HG02610 (cell line): ENCODE results near the gene PTCD3.
A peak's percentile ranks its signal among the peaks of the same experiment; 100 is the strongest.

Experiments used
- ATAC-seq: cut with Tn5 transposase; IDR thresholded peaks from one replicate; pipeline ENCODE4 v1.9.1; 2021; ENCODE audit warnings: mild to moderate bottlenecking, moderate library complexity; ENCODE audit not compliant: unreplicated experiment

Gene PTCD3

DNA sequence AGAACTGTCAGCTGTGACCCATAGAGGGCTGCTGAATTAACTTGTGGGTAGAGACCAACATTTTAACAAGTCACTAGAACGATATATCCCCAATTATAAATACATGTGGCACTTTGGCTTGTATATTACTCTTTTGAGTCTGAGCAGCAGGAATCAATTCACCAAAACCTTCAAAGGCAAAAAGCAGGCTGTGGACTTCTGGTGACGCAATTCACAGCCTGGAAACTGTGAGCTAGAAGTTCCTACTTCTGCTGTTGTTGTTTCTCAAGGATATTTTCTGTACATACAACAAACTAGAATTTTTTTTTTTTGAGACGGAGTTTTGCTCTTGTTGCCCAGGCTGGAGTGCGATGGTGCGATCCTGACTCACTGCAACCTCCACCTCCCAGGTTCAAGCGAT, 37.3 kb downstream of the PTCD3 start:
- ATAC-seq = no peak

DNA sequence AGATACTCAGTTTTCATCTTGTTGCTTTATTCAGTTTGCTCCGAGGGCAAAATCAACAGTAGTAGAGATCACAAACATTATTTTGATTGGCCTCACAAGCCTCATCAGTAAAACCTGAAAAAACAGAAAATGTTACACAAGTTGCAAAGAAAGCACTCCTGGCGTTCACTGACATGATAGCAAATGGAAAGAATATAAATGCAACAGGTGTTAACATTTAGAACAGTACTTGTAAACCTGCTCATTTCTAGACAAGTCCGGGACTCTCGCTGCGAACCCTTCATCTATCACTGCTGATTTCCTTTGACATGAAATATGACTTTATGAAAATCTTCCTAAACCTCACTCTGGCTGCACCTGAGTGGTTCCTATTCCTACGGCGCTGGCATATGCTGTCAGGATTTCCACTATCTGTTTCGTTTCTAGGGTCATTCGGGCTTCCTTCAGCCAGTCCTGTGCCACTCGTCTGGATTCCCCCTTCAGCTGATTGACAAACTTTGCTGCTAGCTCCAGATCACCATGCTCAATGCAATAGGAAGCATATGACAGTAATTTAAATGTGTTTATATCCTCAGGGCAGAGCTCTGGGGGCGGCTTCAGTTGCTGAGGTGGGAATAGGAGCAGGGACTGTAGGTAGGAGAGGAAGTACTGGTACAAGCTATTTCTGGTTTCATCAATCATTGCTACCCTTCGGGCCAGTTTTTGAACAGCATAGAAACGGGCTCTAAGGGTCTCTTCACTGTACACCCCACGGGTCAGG, 38.1 kb downstream of the PTCD3 start:
- no peak for ATAC-seq

DNA sequence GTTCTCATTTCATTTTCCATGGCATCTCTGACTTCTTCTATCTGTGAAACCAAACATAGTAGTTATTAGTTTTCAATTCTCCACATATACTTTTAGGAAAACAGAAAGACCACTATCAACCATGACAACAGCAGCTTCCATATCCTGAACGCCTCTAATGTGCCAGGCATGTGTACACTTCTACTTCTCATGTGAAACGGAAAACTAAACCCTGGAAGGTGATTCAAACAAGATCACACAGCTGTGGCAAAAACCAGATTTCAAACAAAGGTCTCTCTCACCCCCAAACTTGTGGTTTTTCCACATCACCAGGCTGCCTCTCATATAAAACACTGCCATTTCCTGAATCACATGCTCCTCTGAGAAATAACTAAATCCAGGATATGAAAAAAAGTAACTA, 41.8 kb downstream of the PTCD3 start:
- ATAC-seq = no peak

DNA sequence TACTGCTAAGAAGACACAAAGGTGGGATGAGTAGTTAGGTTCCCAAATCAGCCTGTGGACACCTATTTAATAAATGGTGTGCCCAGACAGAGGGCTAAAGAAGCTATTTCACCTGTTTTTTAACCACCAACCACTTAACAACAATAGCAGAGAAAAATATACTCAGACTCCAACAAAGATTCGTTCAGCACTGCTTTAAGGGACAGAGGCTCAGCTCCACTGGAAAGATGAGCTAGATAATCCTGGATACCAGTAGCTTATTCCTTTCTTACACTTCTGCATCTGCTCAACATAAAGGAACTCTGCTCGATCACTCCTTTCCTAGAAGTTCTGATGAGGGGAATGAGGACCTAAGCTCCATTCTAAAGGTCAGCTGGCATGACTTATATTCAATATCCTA, 44.5 kb downstream of the PTCD3 start:
- no peak for ATAC-seq

GRCh38 chr2:86157009-86157556, 51.0 kb downstream of the PTCD3 start:
- no peak for ATAC-seq

DNA sequence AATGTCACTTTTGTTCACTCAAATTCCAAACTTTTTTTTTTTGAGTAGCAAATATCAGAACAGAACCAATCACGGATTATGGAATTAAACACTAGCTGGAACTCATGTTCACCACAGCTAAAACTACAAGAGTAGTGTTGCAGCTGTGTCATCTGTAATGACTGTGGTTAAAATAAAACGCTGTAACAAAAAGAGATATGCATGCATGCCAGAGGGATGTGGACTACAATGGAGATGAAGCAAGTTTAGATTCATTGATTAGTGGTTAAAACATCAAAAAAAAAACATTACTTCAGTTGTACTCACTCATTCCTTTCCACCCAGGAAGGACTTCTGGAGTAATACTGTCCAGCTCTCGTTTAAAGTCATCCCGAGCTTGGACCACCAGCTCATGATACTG, 52.3 kb downstream of the PTCD3 start:
- ATAC-seq = no peak

GRCh38 chr2:86160156-86160952, 54.3 kb downstream of the PTCD3 start:
- no peak for ATAC-seq

- no peak for ATAC-seq
These were observed 64.4 kb downstream of the PTCD3 start for GRCh38 chr2:86170449-86170848.

DNA sequence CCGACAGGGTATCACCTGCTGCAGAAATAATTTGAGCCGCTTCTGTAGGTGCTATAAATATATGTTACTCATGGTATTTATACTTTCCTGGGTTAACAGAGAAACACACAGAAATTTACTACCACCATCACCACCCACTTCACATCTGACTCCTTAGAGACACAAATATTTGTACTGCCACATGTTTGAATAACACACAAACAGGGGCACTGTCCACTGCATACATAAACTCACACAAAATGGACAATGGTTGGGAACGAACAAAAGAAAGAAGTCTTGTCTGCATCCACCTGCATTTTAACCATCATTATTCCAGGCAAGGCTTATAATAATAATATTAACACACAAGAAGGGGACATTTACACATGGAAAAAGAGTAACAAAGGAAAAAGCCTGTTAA, 65.3 kb downstream of the PTCD3 start:
- no peak for ATAC-seq

GRCh38 chr2:86172610-86173009, 66.6 kb downstream of the PTCD3 start:
- ATAC-seq = no peak

DNA sequence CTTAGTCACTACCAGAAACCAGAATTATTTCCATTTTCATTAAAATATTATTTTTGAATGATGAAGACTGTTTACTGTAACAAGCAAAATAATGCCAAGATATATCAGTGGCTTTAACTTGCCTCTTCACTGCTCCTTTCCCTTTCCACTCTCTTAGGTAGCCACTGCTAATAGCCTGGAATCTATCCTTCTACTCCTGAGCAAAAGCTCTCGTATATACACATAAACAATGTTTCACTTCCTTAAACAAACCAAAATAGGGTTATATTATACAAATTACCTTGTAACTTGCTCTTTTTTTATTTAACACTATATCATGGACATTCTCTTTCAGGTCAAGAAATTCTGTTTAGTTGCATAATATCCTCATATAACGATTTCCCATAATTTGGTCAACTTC, 68.4 kb downstream of the PTCD3 start:
- no peak for ATAC-seq

DNA sequence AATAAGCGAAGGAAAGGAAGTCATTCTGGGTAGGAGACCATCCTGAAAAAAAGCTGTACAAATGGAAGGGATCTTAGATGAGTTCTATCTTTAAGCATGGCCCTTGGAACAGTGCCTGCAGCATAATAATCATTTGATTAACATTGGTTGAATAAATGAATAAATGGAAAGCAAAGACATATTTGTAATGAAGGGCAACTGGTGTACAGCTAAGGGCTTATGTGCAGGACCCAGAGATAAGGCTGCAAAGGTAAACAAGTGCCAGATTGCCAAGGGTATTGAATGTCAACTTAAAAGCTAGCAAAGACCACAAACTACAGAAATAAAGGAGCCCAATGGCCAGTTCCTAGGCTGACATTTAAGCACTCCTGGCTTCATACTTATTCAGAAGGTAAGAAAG, 69.8 kb downstream of the PTCD3 start:
- ATAC-seq = no peak

GRCh38 chr2:86176597-86176996, 70.6 kb downstream of the PTCD3 start:
- no peak for ATAC-seq

DNA sequence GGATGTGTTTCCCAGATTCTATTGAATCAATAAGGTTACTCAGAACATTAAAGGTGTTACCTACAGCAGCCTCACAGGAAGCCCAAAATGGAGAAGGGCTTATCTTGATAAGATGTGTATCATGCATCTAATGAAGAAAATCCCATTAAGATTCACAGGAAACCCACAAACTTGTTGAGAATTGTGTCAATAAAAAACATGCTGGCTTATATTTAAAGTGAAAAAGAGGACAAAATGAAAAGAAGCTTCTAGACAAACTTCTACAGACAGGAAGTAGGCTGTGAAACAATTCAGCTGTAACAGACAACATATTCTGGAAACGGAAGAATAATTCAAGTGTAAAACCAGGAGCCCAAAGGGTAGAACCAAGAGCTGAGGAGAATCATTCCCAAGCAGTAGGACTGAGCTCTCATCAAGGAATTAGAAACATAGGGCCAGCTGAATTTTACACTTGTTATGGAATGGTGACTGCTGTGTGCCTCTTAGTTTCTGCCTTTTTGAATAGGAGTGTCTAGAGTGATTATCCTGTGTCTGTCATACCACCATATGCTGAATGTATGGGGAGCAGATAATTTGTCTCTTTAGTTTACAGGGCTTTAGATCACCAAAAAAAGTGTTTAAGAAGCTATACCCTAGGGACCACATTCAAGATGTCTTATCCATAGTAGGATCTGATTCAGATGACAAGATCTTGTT, 79.6 kb downstream of the PTCD3 start:
- no peak for ATAC-seq

GRCh38 chr2:86186431-86186830, 80.4 kb downstream of the PTCD3 start:
- peak; percentile 54 for ATAC-seq

DNA sequence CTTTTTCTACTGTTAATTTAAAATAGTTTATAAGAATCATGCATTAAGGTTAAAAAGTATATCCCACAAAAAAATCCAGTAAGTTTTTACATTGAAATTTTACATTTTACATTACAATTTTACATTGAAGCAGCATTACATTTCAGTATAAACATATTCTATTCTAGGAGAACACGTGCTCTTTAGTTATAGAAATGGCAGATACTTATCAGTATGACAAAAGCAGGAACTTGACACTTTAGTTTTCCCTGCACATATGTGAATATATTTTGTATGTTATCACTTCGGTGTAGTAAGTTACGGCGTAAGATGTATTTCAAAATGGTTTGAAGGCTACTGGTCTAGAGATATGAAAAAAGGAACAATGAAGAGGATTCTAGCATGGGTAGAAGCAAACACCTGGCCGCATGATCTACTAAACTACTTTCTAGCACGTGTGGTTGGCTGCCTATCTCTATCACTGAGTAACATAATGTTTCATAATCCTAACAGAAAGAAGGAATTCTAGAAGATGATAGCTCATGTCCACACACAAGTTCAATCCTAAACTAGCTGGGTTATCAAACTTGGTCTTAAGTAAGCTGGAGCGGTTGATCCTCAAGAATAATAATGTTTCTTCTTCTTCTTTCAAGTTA, 83.9 kb downstream of the PTCD3 start:
- no peak for ATAC-seq
